SU-DHL-6 (cell line): Measurements from ENCODE around the gene MRGPRD.

Source experiments
- EZH2phosphoT487 ChIP-seq: fragments of 200-600 bp; sonication (generic), shearing (Covaris generic); conservative IDR thresholded peaks from 2 replicates; pipeline ENCODE4 v1.6.1; 2018; ENCODE audit warnings: mild to moderate bottlenecking, antibody characterized with exemption, low read length, moderate library complexity, mixed read lengths
- TF ChIP-seq, protein P1 (sequence below): fragments of 200-600 bp; sonication (generic); IDR thresholded peaks from one replicate; pipeline ENCODE4 v1.5.1; 2017; ENCODE audit warnings: antibody characterized with exemption, mild to moderate bottlenecking, low read length, moderate library complexity; ENCODE audit not compliant: insufficient read depth, poor library complexity, severe bottlenecking

DNA sequence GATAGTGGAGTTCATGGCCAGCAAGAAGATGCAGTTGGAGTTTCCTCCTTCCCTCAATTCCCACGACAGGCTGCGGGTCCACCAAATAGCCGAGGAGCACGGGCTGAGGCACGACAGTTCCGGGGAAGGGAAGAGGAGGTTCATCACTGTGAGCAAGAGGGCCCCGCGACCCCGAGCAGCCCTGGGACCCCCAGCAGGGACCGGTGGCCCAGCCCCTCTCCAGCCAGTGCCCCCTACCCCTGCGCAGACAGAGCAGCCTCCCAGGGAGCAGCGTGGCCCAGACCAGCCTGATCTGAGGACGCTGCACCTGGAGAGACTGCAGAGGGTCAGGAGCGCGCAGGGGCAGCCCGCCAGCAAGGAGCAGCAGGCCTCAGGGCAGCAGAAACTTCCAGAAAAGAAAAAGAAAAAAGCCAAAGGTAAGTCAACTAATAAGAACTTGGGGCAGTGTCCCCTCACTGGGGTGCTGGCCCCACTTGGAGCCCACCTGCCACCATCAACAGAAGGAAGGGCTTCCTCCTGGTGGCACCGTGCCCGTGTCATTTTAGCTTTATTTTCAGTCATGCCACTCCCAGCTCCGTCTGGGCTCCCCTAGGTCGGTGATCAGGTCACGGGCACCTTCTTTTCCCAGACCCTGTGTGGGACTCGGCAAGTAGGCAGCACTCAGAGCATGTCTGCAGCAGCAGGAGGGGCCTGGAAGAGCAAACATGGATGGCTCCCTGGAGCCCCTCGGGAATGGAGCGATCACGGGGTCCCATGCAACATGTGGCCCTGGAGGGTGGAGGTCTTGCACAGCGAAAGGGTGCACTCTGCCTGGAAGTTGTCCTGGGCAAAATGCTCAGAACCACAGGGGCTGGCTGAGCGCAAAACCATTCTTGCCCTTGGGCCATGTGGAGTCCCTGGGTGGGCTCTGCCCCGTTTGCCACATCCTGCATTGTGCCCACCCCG, 43.8 kb downstream of the MRGPRD start:
- TF ChIP-seq, protein P1, sequence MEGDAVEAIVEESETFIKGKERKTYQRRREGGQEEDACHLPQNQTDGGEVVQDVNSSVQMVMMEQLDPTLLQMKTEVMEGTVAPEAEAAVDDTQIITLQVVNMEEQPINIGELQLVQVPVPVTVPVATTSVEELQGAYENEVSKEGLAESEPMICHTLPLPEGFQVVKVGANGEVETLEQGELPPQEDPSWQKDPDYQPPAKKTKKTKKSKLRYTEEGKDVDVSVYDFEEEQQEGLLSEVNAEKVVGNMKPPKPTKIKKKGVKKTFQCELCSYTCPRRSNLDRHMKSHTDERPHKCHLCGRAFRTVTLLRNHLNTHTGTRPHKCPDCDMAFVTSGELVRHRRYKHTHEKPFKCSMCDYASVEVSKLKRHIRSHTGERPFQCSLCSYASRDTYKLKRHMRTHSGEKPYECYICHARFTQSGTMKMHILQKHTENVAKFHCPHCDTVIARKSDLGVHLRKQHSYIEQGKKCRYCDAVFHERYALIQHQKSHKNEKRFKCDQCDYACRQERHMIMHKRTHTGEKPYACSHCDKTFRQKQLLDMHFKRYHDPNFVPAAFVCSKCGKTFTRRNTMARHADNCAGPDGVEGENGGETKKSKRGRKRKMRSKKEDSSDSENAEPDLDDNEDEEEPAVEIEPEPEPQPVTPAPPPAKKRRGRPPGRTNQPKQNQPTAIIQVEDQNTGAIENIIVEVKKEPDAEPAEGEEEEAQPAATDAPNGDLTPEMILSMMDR, result no peak
- TF ChIP-seq EZH2phosphoT487, result no peak
